Measurements from ENCODE around the gene C11orf86. TPM values are rescaled to one million over a fixed set of nuclear protein-coding genes. Genes with fewer than 3 reads are reported as not detected.

Gene C11orf86
- total and polyA plus RNA-seq, 2 of the 8 experiments (the other 6 are each of a cell fraction or from before 2014, with no cell fraction given): 0.91 to 0.97 TPM

DNA sequence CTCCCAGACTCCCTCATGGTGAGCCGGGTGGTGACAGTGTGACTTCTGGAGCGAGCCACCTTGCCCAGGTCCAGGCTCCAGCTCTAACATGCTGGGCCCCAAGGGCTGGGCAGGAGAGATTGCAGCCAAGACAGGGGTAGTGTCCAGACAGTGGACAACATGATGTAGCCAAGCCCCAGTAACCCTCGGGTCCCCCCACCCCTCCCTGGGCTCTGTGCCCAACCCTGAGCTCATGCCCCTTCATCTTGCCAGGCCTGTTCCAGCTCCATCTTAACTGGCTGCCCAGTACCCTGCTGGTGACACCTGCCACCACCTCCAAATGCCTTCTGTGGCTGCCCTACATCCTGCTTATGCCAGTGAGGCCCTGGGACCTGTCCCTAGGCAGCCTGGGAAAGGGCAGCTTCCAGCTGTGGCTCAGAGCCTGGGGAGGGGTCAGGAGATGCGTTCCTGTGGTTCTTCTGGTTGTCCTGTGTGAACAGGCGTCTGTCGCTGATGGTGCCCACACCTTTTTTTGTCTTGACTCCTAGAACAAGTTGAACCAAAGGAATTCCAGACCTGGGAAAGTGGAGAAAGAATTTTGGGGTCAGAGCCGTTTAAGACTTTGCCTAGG lies 35.3 kb downstream of the C11orf86 start:
- no peaks in the 10 kb centered on the region for H3K9me3 ChIP-seq (ENCODE audit: insufficient read depth in 2 of 2, low read depth in 1 of 2, low read length in 1 of 2)
- no peak overlapping the region for H3K18ac ChIP-seq (ENCODE audit: extremely low read depth, low read length)
- no peaks in the 10 kb centered on the region for H3K27me3 ChIP-seq (replicated peaks in 1 of 4; ENCODE audit: control insufficient read depth in 3 of 4, extremely low read depth in 1 of 4, insufficient read depth in 3 of 4, low read length in 3 of 4)
- H2BK5ac ChIP-seq (ENCODE audit: low read depth, low read length): no peak overlapping the region
- no peak overlapping the region for H3K23ac ChIP-seq (ENCODE audit: insufficient read length)
- no peak overlapping the region for H3K4me3 ChIP-seq (ENCODE audit: extremely low read depth in 1 of 4, insufficient read depth in 2 of 4, low read depth in 3 of 4, low read length in 4 of 4)
- H2BK120ac ChIP-seq (replicated peaks; ENCODE audit: low read depth, low read length): no peak overlapping the region
- ChIA-PET POLR2A (ENCODE audit: partially characterized antibody) (no interaction called here), CTCF (ENCODE audit: partially characterized antibody) (interaction anchor here (0.9 to 1.8 kb wide), 5 partner anchors 9 to 158 kb away, joined by 3 to 5 read pairs (median 3); no protein-coding TSS in a partner anchor)
- H3K14ac ChIP-seq (ENCODE audit: insufficient read length): no peak overlapping the region
- no peaks in the 10 kb centered on the region for H3K79me1 ChIP-seq (ENCODE audit: low read depth, low read length)
- FAIRE-seq: no peak
- peaks cover 0 to 9% (median 5%) of the 10 kb centered on the region in 4 experiments; a peak in 6 of 7 replicates for H3K4me1 ChIP-seq (replicated peaks in 1 of 4; ENCODE audit: control insufficient read depth in 3 of 4, insufficient read depth in 4 of 4, low read length in 3 of 4)
- no peak for DNase-seq (ENCODE audit: low read depth in 1 of 2, low spot score in 2 of 2)
- no peak overlapping the region for H4K5ac ChIP-seq (ENCODE audit: insufficient read length, low read depth, low read length)
- TF ChIP-seq MAFK (IDR thresholded peaks at IDR 0.05; ENCODE audit: low read depth, low read length): no peak
- no peak for TF ChIP-seq JUND (IDR thresholded peaks at IDR 0.05; ENCODE audit: low read length)
- no peak for TF ChIP-seq RFX5 (IDR thresholded peaks at IDR 0.05; ENCODE audit: borderline replicate concordance, low read depth, low read length)
- no peak for TF ChIP-seq RXRA (IDR thresholded peaks at IDR 0.05; ENCODE audit: insufficient read depth, low read depth, low read length)
- TF ChIP-seq CHD2 (IDR thresholded peaks at IDR 0.05; ENCODE audit: low read length): no peak
- TF ChIP-seq BRCA1 (IDR thresholded peaks at IDR 0.05; ENCODE audit: low read depth, low read length): no peak
- TF ChIP-seq RAD21 (IDR thresholded peaks at IDR 0.05 in 1 of 2, conservative IDR thresholded peaks at IDR 0.05 in 1 of 2; ENCODE audit: low read depth in 2 of 2, low read length in 2 of 2): no peak
- no peak overlapping the region for H3K56ac ChIP-seq (replicated peaks; ENCODE audit: insufficient read length, low read depth, low read length)
- H4K91ac ChIP-seq (replicated peaks; ENCODE audit: insufficient read length, low read length): no peak overlapping the region
- H3K4ac ChIP-seq (replicated peaks; ENCODE audit: insufficient read length, low read depth, low read length): no peak overlapping the region
- no peaks in the 10 kb centered on the region for H3K79me2 ChIP-seq (ENCODE audit: control insufficient read depth in 1 of 2, insufficient read depth in 2 of 2, low read length in 2 of 2)
- no peaks in the 10 kb centered on the region for H3K23me2 ChIP-seq (ENCODE audit: low read depth, low read length)
- H3K36me3 ChIP-seq (ENCODE audit: control insufficient read depth in 2 of 4, insufficient read depth in 4 of 4, low read length in 3 of 4): no peaks in the 10 kb centered on the region
- H4K8ac ChIP-seq (ENCODE audit: extremely low read depth, insufficient read depth, low read length): no peak overlapping the region
- no peak overlapping the region for H2BK20ac ChIP-seq (ENCODE audit: low read length)
- H2AK5ac ChIP-seq (ENCODE audit: low read depth, low read length): no peak overlapping the region
- H2BK12ac ChIP-seq (ENCODE audit: low read depth, low read length): no peak overlapping the region
- no peak overlapping the region for H2BK15ac ChIP-seq (ENCODE audit: low read length)
- no peaks in the 10 kb centered on the region for H4K20me1 ChIP-seq (replicated peaks in 1 of 2; ENCODE audit: control insufficient read depth in 1 of 2, insufficient read depth in 2 of 2, low read length in 2 of 2)
- no peak overlapping the region for H3K4me2 ChIP-seq (ENCODE audit: insufficient read depth in 1 of 2, low read depth in 2 of 2, low read length in 2 of 2)
- no peak overlapping the region for H2AFZ ChIP-seq (ENCODE audit: low read length)
- H3K9ac ChIP-seq (replicated peaks in 1 of 4; ENCODE audit: extremely low read depth in 1 of 4, low read depth in 3 of 4, low read length in 3 of 4): no peak overlapping the region
- WGBS, 2 experiments (ENCODE audit: extremely low coverage in 1 of 2, insufficient coverage in 1 of 2, insufficient read length in 1 of 2, insufficient replicate concordance in 2 of 2, low coverage in 1 of 2, low lambda C conversion rate in 2 of 2, missing lambda C conversion rate in 1 of 2): 85% methylated on average over 7 of the region's 7 CpGs; no CpG with 5 or more reads in 1 of the 2 experiments
- no peak overlapping the region for H3K27ac ChIP-seq (ENCODE audit: low read depth, low read length)
